CD4-positive, alpha-beta T cell treated with Interleukin-15 for 4 hours (primary cell): ENCODE results near the gene RPP30.
"Not testable (repeated sequence)": the region's sequence is repeated elsewhere in the genome, so short reads cannot be mapped to it uniquely, and the experiment has no call there.

Experiments
- DNase-seq: peaks from one replicate; pipeline ENCODE4 v3.0.0-alpha.2; 2020; ENCODE audit warnings: low spot score

The RPP30 gene

GRCh38 chr10:90917238-90917967 is 45.6 kb downstream of the RPP30 start:
- DNase-seq, result no peak

GRCh38 chr10:90917968-90918318 is 46.2 kb downstream of the RPP30 start:
- DNase-seq, result no peak

GRCh38 chr10:90919683-90920574 is 48.2 kb downstream of the RPP30 start:
- no peak for DNase-seq

- DNase-seq, result no peak
Observed at GRCh38 chr10:90920986-90921666, 49.4 kb downstream of the RPP30 start, which contains the start of gene ANKRD1. ANKRD1 (minus strand) TSS chr10:90921087; CDS start chr10:90921027, 60 bp downstream.

GRCh38 chr10:90921906-90922305 is 50.1 kb downstream of the RPP30 start:
- DNase-seq, result no peak

- DNase-seq, result no peak
Observed at GRCh38 chr10:90923111-90923731, 51.4 kb downstream of the RPP30 start.

GRCh38 chr10:90924552-90924951 is 52.8 kb downstream of the RPP30 start:
- DNase-seq, result no peak

- no peak for DNase-seq
Observed at GRCh38 chr10:90925079-90926029, 53.6 kb downstream of the RPP30 start.

- no peak for DNase-seq
Observed at GRCh38 chr10:90927293-90927692, 55.5 kb downstream of the RPP30 start.

- no peak for DNase-seq
Observed at GRCh38 chr10:90929179-90929578, 57.4 kb downstream of the RPP30 start.

GRCh38 chr10:90930070-90930837 is 58.5 kb downstream of the RPP30 start:
- no peak for DNase-seq

- no peak for DNase-seq
Observed at GRCh38 chr10:90930971-90931871, 59.4 kb downstream of the RPP30 start.

GRCh38 chr10:90935581-90936275 is 64.0 kb downstream of the RPP30 start:
- no peak for DNase-seq

- DNase-seq, result no peak
Observed at GRCh38 chr10:90936276-90936659, 64.5 kb downstream of the RPP30 start.

- DNase-seq, result no peak
Observed at GRCh38 chr10:90937645-90938258, 66.0 kb downstream of the RPP30 start.

GRCh38 chr10:90939116-90939515 is 67.3 kb downstream of the RPP30 start:
- DNase-seq, result no peak

GRCh38 chr10:90939648-90940047 is 67.9 kb downstream of the RPP30 start:
- DNase-seq, result no peak

GRCh38 chr10:90942980-90943379 is 71.2 kb downstream of the RPP30 start:
- DNase-seq, result not testable (repeated sequence)
